Astrocyte (in vitro differentiated cells and primary cell): ENCODE measurements around the gene C7.

Experiments used
- CTCF ChIP-seq: IDR thresholded peaks from 2 replicates; pipeline ENCODE4 v1.5.1; 2011; ENCODE audit warnings: low read depth, mild to moderate bottlenecking, inconsistent platforms, low read length, moderate library complexity; ENCODE audit not compliant: insufficient read depth
- EZH2 ChIP-seq: IDR thresholded peaks from 2 replicates; pipeline ENCODE4 v1.6.1; 2012; ENCODE audit warnings: mild to moderate bottlenecking, low read length, inconsistent platforms; ENCODE audit not compliant: insufficient read depth

- no peak for TF ChIP-seq CTCF
- no peak for TF ChIP-seq EZH2
Measured at GRCh38 chr5:40937075-40937474, 27.8 kb downstream of the C7 start.
